PC-3 (cell line): ENCODE measurements around the gene C9orf50. TPM values are rescaled to one million over a fixed set of nuclear protein-coding genes. Genes with fewer than 3 reads are reported as not detected.

Source experiments
- ATAC-seq: fragments of 200-7000 bp; cut with Tn5 transposase; 2 replicates; pipeline ENCODE4 v1.9.1; 2020; ENCODE audit warnings: mild to moderate bottlenecking, moderate library complexity
- BruUV-seq: library from RNA; stranded (reverse); fragments of 400-500 nt; replicated peaks from 2 replicates; lab custom pipeline; 2021; lab: Mats Ljungman, UMichigan
- CTCF ChIA-PET: fragments of 300-600 bp; sonication (Branson Sonifier 250); formaldehyde crosslinking; loops from one replicate; lab custom pipeline; 2022; ENCODE audit warnings: antibody characterized with exemption; lab: Charles Lee
- POLR2A ChIA-PET: fragments of 300-600 bp; sonication (Branson Sonifier 250); formaldehyde crosslinking; loops from one replicate; lab custom pipeline; 2022; ENCODE audit warnings: antibody characterized with exemption; ENCODE audit not compliant: unreplicated experiment; lab: Charles Lee
- DNase-seq: peaks from one replicate; pipeline ENCODE4 v3.0.0-alpha.2; 2015
- H2AFZ ChIP-seq: fragments of 300-600 bp; sonication (generic); 2 replicates; pipeline ENCODE4 v1.6.0; 2016; ENCODE audit warnings: antibody characterized with exemption, low read length
- H3F3A ChIP-seq: fragments of 300-600 bp; sonication (generic); one replicate; pipeline ENCODE4 v1.6.0; 2017; ENCODE audit warnings: antibody characterized with exemption, low read length, control low read depth, mild to moderate bottlenecking; ENCODE audit not compliant: unreplicated experiment
- H3K27ac ChIP-seq: fragments of 300-600 bp; sonication (generic); 2 replicates; pipeline ENCODE4 v1.5.1; 2016; ENCODE audit warnings: mild to moderate bottlenecking, low read length
- H3K27me3 ChIP-seq: fragments of 300-600 bp; sonication (generic); 2 replicates; pipeline ENCODE4 v1.6.1; 2016; ENCODE audit warnings: low read length, mixed read lengths
- H3K36me3 ChIP-seq: fragments of 300-600 bp; sonication (generic); 2 replicates; pipeline ENCODE4 v1.6.1; 2016; ENCODE audit warnings: low read depth, mixed run types, low read length, mixed read lengths
- H3K4me1 ChIP-seq: fragments of 300-600 bp; sonication (generic); 2 replicates; pipeline ENCODE4 v1.5.1; 2016; ENCODE audit warnings: low read length; ENCODE audit not compliant: insufficient read depth
- H3K4me2 ChIP-seq: fragments of 300-600 bp; sonication (generic); 2 replicates; pipeline ENCODE4 v1.6.0; 2016; ENCODE audit warnings: low read length
- H3K4me3 ChIP-seq: fragments of 300-600 bp; sonication (generic); 2 replicates; pipeline ENCODE4 v1.5.1; 2016; ENCODE audit warnings: mild to moderate bottlenecking, low read length, mixed read lengths
- H3K79me2 ChIP-seq: fragments of 300-600 bp; sonication (generic); 2 replicates; pipeline ENCODE4 v1.6.1; 2017; ENCODE audit warnings: low read length, mixed read lengths
- H3K9ac ChIP-seq: fragments of 300-600 bp; sonication (generic); 2 replicates; pipeline ENCODE4 v1.6.0; 2016; ENCODE audit warnings: mild to moderate bottlenecking, low read length
- H3K9me2 ChIP-seq: fragments of 300-600 bp; sonication (generic); replicated peaks from 2 replicates; pipeline ENCODE4 v1.6.1; 2016; ENCODE audit warnings: mixed run types, low read length, mixed read lengths
- H3K9me3 ChIP-seq: fragments of 300-600 bp; sonication (generic); 2 replicates; pipeline ENCODE4 v1.6.1; 2016; ENCODE audit warnings: low read length, mixed read lengths
- H4K20me1 ChIP-seq: fragments of 300-600 bp; sonication (generic); 2 replicates; pipeline ENCODE4 v1.6.1; 2016; ENCODE audit warnings: low read length, mixed read lengths
- EZH2 ChIP-seq: fragments of 300-600 bp; sonication (generic); IDR thresholded peaks from one replicate; pipeline ENCODE4 v1.6.1; 2017; ENCODE audit warnings: antibody characterized with exemption, mild to moderate bottlenecking, low read length; ENCODE audit not compliant: unreplicated experiment
- EZH2phosphoT487 ChIP-seq: fragments of 300-600 bp; sonication (generic); IDR thresholded peaks from 2 replicates; pipeline ENCODE4 v1.6.1; 2018; ENCODE audit warnings: mild to moderate bottlenecking, antibody characterized with exemption, low read length, borderline replicate concordance
- intact Hi-C: fragments of 100-400 bp; cut with micrococcal nuclease; formaldehyde crosslinking; loops from 2 replicates; pipeline ENCODE4 v1.9.0; 2023
- total RNA-seq: library from RNA; depleted of rRNA; stranded (reverse); fragments of >200 nt; gene quantifications from 2 replicates; pipeline ENCODE4 v1.2.3, GENCODE V29; 2014
- TF ChIP-seq, protein P1 (sequence below): fragments of 300-600 bp; sonication (generic); conservative IDR thresholded peaks from 2 replicates; pipeline ENCODE4 v1.5.1; 2017; ENCODE audit warnings: antibody characterized with exemption, low read depth, mild to moderate bottlenecking, low read length

C9orf50 gene
- total RNA-seq, 1 experiment from 2014 or later = not detected

DNA sequence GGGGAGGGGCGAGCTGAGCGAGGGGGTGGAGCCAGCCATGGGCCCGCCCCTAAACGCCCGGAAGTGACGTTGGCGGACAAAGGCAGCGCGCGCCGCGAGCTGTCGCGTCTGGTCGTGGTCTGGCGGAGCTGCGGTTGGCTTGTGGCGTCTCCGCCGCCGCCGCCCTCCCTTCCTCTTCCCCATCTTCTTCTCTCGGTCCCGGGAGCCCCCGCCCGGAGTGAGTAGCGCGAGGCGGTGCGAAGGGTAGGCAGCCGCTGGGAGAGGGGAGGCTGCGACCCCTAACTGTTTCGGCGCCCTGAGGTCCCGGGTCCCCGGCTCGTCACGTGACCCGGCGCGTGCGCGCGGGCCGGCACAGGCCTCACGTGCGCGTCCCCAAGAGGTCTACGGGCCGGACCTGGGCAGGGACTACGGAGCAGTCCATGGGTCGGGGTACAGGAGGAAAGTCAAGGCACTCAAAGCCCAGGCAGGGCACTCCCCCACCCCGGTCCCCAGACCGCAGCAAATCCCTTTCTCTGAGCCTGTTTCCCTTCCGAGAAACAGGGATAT, 5.3 kb upstream of the C9orf50 start, which contains the start of gene NTMT1:
Gene NTMT1 (plus strand): TSS at position 85 of the 546 bp plus-strand sequence. CDS start 6,541 bp downstream, outside the sequence.
- Histone ChIP-seq H3K4me1 (peaks cover 19% of the 10 kb centered on the region), H4K20me1 (peaks cover 21% of the 10 kb centered on the region; the same call in 1 of the 2 replicates), H3K27ac (peak within 1 kb of the TSS; percentile 61), H3K9me2 (no peaks in the 10 kb centered on the region), H2AFZ (peak within 1 kb of the TSS; percentile 75), H3K4me2 (peak within 1 kb of the TSS; percentile 93), H3K79me2 (peaks cover 53% of the 10 kb centered on the region), H3K9me3 (no peaks in the 10 kb centered on the region), H3F3A (no peaks in the 10 kb centered on the region), H3K27me3 (no peaks in the 10 kb centered on the region), H3K36me3 (no peaks in the 10 kb centered on the region; the same call in 1 of the 2 replicates), H3K9ac (peak within 1 kb of the TSS; percentile 96), H3K4me3 (peak within 1 kb of the TSS; percentile 87)
- intact Hi-C loops = no loop called here
- ChIA-PET CTCF (interaction anchor here (0.6 to 1.1 kb wide), 3 partner anchors 409 to 494 kb away, joined by 4 to 13 read pairs (median 6); no protein-coding TSS in a partner anchor), POLR2A (interaction anchor here (0.5 kb wide), 1 partner anchor 452 kb away, joined by 3 read pairs; no protein-coding TSS in a partner anchor)
- DNase-seq (peak; percentile 64), ATAC-seq (peak; percentile 68)
- BruUV-seq = TSS peak; percentile 55
- TF ChIP-seq EZH2 (no peak), EZH2phosphoT487 (no peak)
- TF ChIP-seq, protein P1, sequence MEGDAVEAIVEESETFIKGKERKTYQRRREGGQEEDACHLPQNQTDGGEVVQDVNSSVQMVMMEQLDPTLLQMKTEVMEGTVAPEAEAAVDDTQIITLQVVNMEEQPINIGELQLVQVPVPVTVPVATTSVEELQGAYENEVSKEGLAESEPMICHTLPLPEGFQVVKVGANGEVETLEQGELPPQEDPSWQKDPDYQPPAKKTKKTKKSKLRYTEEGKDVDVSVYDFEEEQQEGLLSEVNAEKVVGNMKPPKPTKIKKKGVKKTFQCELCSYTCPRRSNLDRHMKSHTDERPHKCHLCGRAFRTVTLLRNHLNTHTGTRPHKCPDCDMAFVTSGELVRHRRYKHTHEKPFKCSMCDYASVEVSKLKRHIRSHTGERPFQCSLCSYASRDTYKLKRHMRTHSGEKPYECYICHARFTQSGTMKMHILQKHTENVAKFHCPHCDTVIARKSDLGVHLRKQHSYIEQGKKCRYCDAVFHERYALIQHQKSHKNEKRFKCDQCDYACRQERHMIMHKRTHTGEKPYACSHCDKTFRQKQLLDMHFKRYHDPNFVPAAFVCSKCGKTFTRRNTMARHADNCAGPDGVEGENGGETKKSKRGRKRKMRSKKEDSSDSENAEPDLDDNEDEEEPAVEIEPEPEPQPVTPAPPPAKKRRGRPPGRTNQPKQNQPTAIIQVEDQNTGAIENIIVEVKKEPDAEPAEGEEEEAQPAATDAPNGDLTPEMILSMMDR = no peak

GRCh38 chr9:129624947-129625346, 4.0 kb upstream of the C9orf50 start:
- CTCF ChIA-PET = interaction anchor here (0.5 to 1.7 kb wide), 2 partner anchors 15 to 493 kb away, joined by 3 to 4 read pairs; no protein-coding TSS in a partner anchor
- intact Hi-C loops = no loop called here
- Histone ChIP-seq H3K9me3 (no peaks in the 10 kb centered on the region), H3K9me2 (no peaks in the 10 kb centered on the region), H3K4me1 (peaks cover 19% of the 10 kb centered on the region), H3K9ac (no peak overlapping the region), H3K4me2 (no peak overlapping the region), H3K79me2 (peaks cover 41% of the 10 kb centered on the region), H4K20me1 (peaks cover 16% of the 10 kb centered on the region; the same call in 1 of the 2 replicates), H2AFZ (no peak overlapping the region), H3K36me3 (no peaks in the 10 kb centered on the region; the same call in 1 of the 2 replicates), H3K4me3 (no peak overlapping the region), H3K27ac (no peak overlapping the region), H3F3A (no peaks in the 10 kb centered on the region), H3K27me3 (no peaks in the 10 kb centered on the region)
- TF ChIP-seq, protein P1 = no peak
- TF ChIP-seq EZH2phosphoT487 (no peak), EZH2 (no peak)
- DNase-seq (no peak), ATAC-seq (no peak)
- BruUV-seq = no TSS peak
- POLR2A ChIA-PET = no interaction called here
